Left forelimb (tissue), 1 donor: Measurements from ENCODE around the gene CIDEC.
A peak's percentile ranks its signal among the peaks of the same experiment; 100 is the strongest.

ENCODE experiments used
- DNase-seq: peaks from one replicate; pipeline ENCODE4 v3.0.0-alpha.2; 2018; ENCODE audit warnings: low spot score

The CIDEC gene, protein sequence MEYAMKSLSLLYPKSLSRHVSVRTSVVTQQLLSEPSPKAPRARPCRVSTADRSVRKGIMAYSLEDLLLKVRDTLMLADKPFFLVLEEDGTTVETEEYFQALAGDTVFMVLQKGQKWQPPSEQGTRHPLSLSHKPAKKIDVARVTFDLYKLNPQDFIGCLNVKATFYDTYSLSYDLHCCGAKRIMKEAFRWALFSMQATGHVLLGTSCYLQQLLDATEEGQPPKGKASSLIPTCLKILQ

DNA sequence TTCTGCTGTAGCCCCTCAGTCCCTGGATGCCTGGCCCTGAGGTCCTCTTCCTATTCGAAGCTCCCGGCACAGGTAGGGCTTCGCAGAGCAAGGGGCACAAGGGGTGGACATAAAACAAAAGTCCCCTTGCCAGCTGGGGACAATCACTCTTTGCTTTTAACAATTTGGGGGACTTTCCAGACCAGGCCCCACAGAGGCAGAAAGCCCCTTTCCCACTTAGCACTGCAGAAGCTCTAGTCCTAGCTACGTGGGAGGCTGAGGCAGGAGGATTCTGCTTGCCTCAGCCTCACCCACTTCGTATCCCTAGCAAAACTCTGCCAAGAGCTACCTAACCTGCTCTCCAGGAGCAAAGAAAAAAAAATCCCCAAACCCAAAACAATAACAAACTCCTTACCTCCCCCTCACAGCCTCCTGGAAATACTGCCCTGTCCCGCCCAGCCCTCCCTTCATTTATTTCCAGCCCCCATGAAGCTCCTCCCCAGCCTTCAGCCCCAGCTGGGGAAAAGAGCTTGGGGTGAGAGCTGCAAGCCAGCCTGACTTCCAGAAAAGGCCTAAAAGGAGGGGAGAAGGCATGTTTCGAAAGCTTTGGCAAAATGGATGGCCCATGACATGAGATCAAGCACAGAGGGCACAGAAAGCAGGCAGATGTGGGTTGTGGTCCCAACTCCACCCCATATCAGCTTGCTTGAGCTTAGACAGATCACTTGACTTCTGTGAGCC is at the start of gene CIDEC:
CIDEC (minus strand) TSS at position 424 of the 720 bp plus-strand sequence. CDS start 1,767 bp downstream, outside the sequence.
- DNase-seq, result no peak

DNA sequence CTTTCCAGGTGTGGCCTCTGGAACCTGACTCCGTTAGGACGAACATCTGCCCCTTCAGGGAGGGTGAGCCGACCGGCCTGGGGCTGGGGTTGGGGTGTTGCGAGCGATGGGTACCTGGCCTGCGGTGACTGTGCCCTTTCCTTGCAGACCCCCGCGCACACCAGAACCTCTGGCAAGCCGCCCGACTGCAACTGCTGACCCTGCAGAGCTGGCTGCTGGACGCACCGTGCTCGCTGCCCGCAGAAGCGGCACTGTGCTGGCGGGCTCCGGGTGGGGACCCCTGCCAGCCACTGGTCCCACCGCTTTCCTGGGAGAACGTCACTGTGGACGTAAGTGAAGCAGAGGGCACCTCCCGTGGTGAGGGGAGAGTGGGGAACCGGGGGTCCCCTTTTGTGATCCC is 48.1 kb upstream of the CIDEC start:
- DNase-seq, result no peak

DNA sequence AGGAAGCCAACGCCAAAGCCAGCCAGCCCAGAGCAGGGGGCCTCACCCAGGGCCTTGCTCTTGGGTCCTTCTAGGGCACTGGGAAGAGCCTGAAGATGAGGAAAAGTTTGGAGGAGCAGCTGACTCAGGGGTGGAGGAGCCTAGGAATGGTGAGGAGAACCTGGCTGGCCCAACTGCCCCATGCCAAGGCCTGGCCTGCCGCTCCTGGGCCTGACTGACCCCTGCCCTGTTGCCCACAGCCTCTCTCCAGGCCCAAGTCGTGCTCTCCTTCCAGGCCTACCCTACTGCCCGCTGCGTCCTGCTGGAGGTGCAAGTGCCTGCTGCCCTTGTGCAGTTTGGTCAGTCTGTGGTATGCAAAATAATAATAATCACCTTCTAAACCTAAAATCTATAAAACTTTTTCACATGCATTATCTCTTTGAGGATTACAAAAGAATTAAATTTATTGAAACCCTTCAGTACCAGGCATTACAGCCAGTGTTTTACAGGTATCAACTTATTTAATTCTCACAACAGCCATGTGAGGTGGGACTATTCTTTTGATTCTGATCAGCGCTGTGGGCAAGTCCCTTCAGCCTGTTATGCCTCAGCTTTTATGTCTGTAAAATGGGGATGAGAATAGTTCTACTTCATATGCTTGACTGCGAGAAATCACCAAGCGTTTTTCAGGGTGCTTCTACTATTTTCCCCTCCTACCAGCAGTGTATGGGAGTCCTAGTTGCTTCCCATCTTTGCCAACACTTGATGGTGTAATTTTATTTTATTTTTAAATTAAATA is 38.4 kb upstream of the CIDEC start:
- DNase-seq, result no peak

DNA sequence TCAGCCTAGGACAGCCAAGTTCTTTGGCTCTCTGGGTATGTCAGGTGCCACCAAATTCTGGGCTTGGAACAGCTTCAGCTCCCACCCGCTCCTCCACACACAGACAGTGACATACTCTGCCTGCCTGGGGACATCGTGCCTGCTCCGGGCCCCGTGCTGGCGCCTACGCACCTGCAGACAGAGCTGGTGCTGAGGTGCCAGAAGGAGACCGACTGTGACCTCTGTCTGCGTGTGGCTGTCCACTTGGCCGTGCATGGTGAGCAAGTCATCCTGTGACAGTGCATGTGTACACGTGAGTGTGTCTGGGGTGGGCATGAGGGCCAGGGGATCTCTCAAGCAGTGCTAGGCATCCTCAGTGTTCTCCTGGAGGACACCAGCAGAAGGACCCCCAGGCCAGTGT is 37.8 kb upstream of the CIDEC start:
- DNase-seq, result no peak

DNA sequence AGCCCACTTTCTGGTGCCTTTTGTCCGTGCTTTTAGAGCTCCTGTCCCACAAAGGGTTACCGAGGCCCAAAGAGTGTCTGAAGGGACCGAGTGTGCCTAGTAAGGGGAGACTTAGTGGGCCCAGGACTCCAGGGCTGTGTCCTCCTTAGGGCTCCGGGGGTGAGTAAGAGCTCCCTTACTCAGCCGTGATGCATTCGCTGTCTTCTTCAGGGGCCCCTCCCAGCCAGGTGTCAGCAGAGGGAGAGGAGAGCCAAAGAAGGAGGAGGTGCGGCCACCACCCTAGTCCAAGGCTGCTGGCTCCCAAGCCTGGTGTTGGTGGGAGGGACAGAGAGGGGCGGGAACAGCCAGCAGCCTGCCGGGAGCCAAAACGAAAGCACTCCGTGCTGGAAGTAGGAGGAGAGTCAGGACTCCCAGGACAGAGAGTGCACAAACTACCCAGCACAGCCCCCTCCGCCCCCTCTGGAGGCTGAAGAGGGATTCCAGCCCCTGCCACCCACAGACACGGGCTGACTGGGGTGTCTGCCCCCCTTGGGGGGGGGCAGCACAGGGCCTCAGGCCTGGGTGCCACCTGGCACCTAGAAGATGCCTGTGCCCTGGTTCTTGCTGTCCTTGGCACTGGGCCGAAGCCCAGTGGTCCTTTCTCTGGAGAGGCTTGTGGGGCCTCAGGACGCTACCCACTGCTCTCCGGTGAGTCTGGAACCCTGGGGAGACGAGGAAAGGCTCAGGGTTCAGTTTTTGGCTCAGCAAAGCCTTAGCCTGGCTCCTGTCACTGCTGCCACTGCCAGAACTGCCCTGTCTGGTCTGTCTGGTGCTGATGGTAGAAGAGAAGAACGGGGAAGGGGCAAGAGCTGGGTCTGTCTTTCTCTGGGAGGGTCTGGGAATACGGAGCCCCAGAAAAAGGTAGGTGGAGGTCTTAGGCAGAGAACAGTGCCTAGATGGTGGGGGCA is 37.0 kb upstream of the CIDEC start, which contains the start of gene IL17RC:
IL17RC (plus strand) TSS at position 365 of the 947 bp plus-strand sequence; CDS start at position 583, 218 bp downstream.
- peak; percentile 94 for DNase-seq

DNA sequence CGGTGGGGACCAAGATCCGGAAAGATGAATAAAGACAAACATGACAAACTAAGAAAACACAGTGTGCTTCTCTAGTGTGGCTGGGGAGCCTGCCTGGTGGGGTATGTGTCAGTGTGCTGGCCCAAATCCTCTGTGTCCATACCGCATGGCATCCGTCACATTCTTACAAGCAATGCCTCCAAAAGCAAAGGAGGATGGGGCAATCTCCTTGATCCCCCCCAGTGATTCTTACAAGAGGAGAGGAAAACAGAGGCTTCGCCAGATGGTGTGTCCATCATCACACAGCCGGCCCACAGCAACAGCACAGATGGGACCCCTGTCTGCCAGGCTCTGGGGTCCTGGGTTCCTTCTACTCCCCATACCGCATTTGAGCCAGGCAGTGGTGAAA is 36.3 kb upstream of the CIDEC start:
- DNase-seq, result no peak

DNA sequence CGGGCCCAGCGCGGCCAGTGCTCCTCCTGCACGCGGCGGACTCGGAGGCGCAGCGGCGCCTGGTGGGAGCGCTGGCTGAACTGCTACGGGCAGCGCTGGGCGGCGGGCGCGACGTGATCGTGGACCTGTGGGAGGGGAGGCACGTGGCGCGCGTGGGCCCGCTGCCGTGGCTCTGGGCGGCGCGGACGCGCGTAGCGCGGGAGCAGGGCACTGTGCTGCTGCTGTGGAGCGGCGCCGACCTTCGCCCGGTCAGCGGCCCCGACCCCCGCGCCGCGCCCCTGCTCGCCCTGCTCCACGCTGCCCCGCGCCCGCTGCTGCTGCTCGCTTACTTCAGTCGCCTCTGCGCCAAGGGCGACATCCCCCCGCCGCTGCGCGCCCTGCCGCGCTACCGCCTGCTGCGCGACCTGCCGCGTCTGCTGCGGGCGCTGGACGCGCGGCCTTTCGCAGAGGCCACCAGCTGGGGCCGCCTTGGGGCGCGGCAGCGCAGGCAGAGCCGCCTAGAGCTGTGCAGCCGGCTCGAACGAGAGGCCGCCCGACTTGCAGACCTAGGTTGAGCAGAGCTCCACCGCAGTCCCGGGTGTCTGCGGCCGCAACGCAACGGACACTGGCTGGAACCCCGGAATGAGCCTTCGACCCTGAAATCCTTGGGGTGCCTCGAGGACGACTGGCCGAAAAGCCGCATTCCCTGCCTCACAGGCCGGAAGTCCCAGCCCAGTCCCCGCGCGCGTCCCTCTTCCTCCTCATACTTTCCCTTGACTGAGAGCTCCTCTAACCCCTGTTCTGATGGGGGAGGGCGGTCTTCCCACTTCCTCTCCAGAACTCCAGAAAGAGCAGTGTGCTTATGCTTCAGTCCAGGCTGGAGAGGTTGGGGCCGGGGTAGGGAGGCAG is 35.4 kb upstream of the CIDEC start:
- DNase-seq, result peak; percentile 85

DNA sequence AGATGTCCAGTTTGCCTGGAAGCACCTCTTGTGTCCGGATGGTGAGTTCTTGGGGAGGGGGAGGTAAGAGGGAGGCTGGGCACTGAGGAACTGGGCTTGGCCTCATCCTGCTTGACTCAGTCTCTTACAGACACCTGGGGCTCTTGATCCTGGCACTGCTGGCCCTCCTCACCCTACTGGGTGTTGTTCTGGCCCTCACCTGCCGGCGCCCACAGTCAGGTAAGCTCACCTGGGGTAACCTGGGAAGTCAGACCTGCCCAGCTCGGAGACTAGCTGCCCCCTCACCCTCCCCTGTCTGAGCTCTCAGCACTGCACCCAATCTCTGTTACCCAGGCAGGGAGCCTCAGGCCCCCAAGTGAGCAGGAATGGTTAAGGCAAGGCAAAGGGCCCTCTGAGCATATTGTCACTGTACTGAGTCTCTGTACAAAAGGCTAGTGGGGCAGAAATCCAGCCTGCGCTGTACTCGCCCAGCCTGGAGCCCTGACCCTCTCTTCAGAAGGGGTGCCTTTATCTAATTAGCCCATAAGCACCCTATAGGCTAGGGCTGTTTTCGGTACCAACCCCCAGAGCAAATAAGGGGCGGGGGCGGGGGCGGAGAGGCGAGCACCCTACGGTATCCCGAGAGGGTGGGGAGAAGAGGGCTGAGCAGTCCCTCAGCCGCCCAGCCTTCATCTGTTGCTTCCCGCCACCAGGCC is 34.7 kb upstream of the CIDEC start:
- no peak for DNase-seq

DNA sequence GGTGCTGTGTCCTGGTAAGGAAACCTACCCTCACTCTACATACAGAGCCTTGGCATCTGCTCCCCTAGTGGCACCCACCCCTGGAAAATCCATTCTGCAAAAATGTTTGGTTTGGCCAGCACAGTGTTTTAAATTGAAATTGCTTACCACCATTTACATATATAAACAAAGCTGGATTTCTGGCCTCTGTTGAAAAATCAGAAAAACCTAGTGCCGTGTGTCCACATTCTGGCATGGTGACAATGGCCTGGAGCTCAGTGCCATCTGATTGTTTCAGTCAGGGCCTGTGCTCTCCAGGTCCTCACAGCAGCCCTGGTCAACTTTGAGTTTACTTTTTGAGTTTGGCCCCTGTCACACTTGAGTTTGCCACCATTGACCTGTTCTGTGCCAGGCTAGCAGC is 34.0 kb upstream of the CIDEC start:
- DNase-seq, result no peak

DNA sequence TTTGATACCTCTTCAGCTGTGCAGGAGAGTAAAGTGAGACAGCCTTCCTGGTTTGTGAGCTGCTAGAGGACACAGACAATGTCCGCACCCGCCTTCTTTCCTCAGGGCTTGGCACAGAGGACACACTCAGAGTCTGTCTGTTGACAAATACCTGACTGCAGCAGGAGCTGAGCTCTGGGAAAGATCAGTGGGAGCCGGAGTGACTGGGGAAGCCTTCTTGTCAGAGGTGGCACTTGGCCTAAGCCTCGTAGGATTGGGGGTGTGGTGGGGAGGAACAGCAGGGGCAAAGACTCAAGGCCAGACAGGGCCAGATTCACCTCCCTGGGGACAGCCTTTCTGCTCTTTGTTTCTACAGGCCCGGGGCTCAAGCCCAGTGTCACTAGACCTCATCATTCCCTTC is 33.5 kb upstream of the CIDEC start:
- DNase-seq, result no peak

DNA sequence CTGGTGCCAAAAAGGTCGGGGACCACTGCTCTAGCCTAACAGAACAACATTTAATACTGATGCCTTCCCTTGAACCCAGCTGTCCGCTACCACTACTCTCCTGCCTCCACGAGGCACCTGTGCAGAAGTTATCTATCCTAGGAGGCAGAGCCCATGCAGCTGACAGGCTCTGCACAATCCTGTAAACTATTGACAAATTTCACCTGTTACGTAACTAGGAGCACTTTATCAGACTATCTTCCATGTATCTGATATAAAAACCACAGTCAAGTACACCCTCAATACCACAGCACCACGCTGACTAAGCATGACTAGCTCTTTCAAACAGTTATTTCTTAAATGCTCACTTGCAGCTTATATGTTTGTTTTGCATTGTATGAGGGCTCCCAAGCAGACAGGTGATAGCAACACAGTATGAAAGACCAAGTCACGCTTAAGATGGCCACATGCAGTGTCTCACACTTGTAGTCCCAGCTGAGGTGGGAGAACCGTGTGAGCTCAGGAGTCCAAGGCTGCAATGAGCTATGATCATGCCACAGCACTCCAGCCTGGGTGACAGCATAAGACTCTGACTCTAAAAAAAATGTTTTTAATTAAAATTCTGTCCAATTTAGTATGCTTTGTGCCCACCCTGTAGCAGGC is 32.4 kb upstream of the CIDEC start:
- DNase-seq, result no peak

DNA sequence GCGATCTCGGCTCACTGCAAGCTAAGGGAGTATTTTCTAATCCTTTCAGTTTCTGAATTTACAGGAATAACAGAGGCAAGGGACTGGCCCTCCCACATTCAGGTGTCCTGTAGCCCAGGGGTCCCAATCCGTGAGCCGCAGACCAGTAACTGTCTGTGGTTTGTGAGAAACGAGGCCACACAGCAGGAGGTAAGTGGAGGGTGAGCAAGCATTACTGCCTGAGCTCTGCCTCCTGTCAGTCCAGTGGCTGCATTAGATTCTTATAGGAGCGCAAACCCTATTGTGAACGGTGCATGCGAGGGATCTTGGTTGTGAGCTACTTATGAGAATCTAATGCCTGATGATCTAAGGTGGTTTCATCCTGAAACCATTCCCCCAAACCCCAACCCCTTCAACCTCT is 31.8 kb upstream of the CIDEC start:
- DNase-seq, result no peak

DNA sequence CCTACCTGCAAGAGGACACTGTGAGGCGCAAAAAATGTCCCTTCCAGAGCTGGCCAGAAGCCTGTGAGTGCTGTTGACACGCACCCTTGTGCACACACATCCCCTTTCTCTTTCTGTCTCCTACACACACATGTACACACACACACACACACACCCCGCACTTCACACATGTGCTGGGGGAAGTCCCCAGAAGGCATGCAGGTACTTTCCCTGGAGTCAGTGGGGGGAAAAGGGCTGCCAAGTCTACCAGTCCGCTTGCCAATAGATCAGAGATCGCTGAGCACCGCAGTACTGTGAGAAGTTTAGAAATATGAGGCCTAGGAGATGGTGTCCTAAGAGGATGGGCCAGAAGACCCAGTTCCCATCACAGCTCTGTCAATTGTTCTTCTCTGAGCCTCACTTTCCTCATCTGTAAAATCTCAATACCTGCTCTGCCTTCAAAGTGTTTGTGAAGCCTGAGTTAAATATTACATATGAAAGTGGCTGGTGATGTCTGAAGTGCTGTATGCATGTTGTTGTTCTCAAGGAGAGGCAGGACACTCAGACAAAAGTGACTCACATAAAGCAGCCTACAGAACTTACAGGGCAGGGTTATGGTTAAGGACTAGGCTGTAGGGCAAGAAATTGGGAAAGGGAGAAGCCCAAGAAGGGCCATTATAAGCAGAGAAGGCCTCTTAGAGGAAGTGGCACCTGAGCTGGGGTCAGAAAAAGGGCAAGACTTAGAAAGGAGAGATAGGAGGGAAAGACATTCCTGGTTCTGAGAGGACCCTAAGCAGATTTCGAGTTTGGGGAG is 29.4 kb upstream of the CIDEC start:
- DNase-seq, result no peak

DNA sequence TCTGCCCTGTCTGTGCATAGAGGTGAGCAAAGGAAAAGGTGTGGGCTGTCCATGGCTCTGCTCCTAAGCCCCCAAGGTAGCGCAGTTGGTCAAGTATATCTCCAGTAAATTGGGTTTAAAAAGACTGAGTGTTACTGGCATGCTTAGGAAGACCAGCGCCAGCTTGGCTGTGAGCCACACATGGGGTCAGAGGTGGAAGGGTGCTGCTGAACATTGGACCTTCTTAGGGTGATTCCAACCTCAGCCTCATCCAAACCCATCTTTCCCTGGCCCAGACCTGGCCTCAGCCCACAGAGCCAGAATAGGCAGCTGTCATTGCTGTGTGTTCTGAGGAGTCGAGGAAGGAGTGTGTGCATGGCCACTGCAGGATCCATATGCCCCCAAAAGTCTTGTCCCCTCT is 28.2 kb upstream of the CIDEC start:
- no peak for DNase-seq

DNA sequence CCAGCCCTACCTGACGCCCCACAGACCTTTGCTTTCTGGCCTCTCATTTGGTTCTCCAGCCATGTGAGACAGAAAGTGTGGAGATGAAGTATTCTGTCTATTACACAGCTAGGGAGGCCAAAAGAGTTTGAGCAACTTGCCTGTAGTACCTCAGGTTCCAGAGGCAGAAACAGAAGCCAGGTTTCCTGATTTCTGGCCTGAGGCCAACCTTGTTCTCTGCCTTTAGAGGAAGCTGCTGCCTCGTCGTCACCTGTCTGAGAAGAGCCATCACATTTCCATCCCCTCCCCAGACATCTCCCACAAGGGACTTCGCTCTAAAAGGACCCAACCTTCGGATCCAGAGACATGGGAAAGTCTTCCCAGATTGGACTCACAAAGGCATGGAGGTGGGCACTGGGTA is 26.4 kb upstream of the CIDEC start:
- DNase-seq, result no peak

DNA sequence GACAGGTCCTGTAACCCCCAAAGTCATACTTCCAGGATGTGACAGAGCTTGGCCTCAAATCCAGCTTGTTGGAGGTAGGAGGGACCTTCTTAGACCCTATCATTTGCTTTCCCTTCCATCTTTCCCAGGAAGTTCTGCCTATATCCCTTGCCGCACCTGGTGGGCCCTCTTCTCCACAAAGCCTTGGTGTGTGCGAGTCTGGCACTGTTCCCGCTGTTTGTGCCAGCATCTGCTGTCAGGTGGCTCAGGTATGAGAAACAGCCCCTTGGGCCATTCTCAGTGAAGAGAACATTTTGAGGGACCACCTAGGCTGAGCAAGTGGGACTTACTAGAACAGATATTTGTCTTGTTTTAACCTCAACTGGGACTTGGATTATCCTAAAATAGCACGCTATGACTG is 23.9 kb upstream of the CIDEC start:
- no peak for DNase-seq

DNA sequence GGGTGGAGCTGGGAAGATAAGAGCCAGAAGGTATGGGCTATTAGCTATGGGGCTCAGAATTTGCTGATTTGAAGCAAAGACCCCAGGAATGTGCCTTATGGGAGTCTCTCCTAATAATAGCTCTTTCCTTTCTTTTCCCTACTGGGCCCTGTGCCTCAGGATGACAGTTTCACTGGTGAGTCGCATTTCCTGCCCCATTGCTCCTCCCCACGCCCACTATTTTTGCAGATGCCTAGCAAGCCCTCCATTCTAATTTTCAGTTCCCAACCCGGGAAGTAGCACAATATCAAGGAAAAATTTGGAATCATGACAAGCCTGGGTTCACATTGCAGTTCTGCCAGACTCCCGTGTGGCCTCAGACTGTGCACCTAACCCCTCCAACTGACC is 23.2 kb upstream of the CIDEC start:
- no peak for DNase-seq

DNA sequence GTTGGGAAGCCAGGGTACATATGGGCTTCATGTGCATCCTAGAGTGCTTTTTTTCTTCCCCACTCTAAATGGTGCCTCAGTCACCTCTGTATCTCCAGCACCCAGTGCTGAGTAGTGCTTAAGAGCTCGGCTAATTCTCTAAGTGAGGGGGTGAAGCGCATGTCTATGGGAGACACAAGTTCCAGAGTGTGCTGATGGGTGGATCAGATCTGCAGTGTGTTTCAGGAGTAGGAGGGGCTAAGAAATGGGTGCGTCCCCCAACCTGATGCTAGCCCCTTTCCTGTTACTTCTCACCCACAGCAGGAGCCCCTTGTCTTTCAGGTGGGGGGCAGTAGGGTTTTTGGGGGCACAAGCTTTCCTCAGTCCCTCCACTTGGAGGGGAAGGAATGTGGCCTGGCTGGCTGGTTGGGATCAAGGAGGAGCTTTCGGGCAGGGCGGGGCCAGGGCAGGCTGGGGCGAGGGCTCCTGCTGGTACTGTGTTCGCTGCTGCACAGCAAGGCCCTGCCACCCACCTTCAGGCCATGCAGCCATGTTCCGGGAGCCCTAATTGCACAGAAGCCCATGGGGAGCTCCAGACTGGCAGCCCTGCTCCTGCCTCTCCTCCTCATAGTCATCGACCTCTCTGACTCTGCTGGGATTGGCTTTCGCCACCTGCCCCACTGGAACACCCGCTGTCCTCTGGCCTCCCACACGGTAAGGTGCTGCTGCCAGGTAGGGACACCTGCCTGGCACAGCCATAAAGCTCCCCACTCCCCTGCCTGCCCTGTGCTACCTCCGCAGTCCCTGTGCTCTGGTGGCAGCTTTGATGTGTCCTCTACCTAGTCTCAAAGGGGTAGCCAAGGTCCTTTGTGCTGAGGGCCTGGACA is 22.6 kb upstream of the CIDEC start, which contains the start of gene IL17RE:
IL17RE (plus strand) TSS at position 477 of the 866 bp plus-strand sequence; CDS start at position 562, 85 bp downstream.
- no peak for DNase-seq
